Thymus (tissue), 11 donors: Measurements from ENCODE around the gene MRC2. TPM values are rescaled to one million over a fixed set of nuclear protein-coding genes. Genes with fewer than 3 reads are reported as not detected.

Experiments
- DNase-seq, 9 donors: peaks; one replicate each; pipeline ENCODE4 v3.0.0-alpha.2; 2013; ENCODE audit warnings: low spot score in 9 of 9, low read depth in 6 of 9, missing footprints in 1 of 9
- H3K27ac ChIP-seq, 2 donors: one replicate each; pipeline ENCODE4 v1.5.1; 2013; ENCODE audit warnings: control low read depth in 1 of 2, low read depth in 1 of 2, low read length in 1 of 2, mild to moderate bottlenecking in 1 of 2, moderate library complexity in 1 of 2
- H3K27me3 ChIP-seq, 2 donors: one replicate each; pipeline ENCODE4 v1.5.1; 2013; ENCODE audit warnings: low read length in 1 of 2; ENCODE audit not compliant: control insufficient read depth in 2 of 2, insufficient read depth in 1 of 2
- H3K36me3 ChIP-seq, 2 donors: one replicate each; pipeline ENCODE4 v1.5.1; 2013; ENCODE audit warnings: low read length in 1 of 2, mild to moderate bottlenecking in 1 of 2, moderate library complexity in 1 of 2; ENCODE audit not compliant: control insufficient read depth in 2 of 2, insufficient read depth in 2 of 2
- H3K4me1 ChIP-seq, 2 donors: one replicate each; pipeline ENCODE4 v1.5.1; 2013; ENCODE audit warnings: low read length in 2 of 2; ENCODE audit not compliant: control insufficient read depth in 2 of 2, insufficient read depth in 2 of 2
- H3K4me3 ChIP-seq, 2 donors: one replicate each; pipeline ENCODE4 v1.5.1; 2013; ENCODE audit warnings: low read length in 2 of 2, control low read depth in 1 of 2, mild to moderate bottlenecking in 1 of 2
- H3K9me3 ChIP-seq, 2 donors: one replicate each; pipeline ENCODE4 v1.5.1; 2013; ENCODE audit warnings: low read length in 1 of 2, mild to moderate bottlenecking in 1 of 2; ENCODE audit not compliant: control insufficient read depth in 2 of 2, insufficient read depth in 1 of 2
- WGBS: extraction: QIAGEN DNeasy Blood & Tissue Kit; methylation state at CpG from one replicate; pipeline ENCODE4 v1.1.7; 2013; 5-methylcytosine and 5-hydroxymethylcytosine counted together
- polyA plus RNA-seq: library from polyadenylated mRNA; stranded (reverse); fragments of 200-250 nt; gene quantifications from one replicate; pipeline ENCODE4 v1.2.3, GENCODE V29; 2013
- total RNA-seq: library from RNA; stranded (reverse); fragments of 120-200 nt; gene quantifications from one replicate; pipeline ENCODE4 v1.2.4, GENCODE V29; 2013
- donor health status: healthy.

The MRC2 gene
- total and polyA plus RNA-seq, 2 donors, result 9.0 to 14.5 TPM

- Histone ChIP-seq H3K4me1 (peaks cover 3 to 26% of the 10 kb centered on the region in 2 donors), H3K9me3 (peaks cover 0 to 6% of the 10 kb centered on the region in 2 donors), H3K27me3 (peaks cover 5 to 33% of the 10 kb centered on the region in 2 donors), H3K36me3 (no peaks in the 10 kb centered on the region), H3K4me3 (peak overlapping the region; percentile 40 to 81), H3K27ac (peak overlapping the region; percentile 26 to 31)
- WGBS, result 13% methylated on average over 31 of the region's 31 CpGs
- DNase-seq, result peak in 1 of 9 donors; percentile 21
Measured at GRCh38 chr17:62704381-62704971, 77.0 kb downstream of the MRC2 start.

GRCh38 chr17:62705156-62705777, 77.8 kb downstream of the MRC2 start:
- H3K9me3 ChIP-seq, result peaks cover 0 to 6% of the 10 kb centered on the region in 2 donors
- peak in 1 of 9 donors; percentile 4 for DNase-seq
- H3K4me3 ChIP-seq, result no peak overlapping the region
- WGBS, result 89% methylated on average over 11 of the region's 11 CpGs
- H3K27ac ChIP-seq, result no peak overlapping the region
- peaks cover 5 to 33% of the 10 kb centered on the region in 2 donors for H3K27me3 ChIP-seq
- H3K4me1 ChIP-seq, result peaks cover 3 to 26% of the 10 kb centered on the region in 2 donors
- no peaks in the 10 kb centered on the region for H3K36me3 ChIP-seq

- H3K4me1 ChIP-seq, result peaks cover 3 to 26% of the 10 kb centered on the region in 2 donors
- H3K4me3 ChIP-seq, result no peak overlapping the region
- peaks cover 0 to 6% of the 10 kb centered on the region in 2 donors for H3K9me3 ChIP-seq
- DNase-seq, result no peak
- peaks cover 5 to 33% of the 10 kb centered on the region in 2 donors for H3K27me3 ChIP-seq
- no peaks in the 10 kb centered on the region for H3K36me3 ChIP-seq
- no peak overlapping the region for H3K27ac ChIP-seq
- 94% methylated on average over 14 of the region's 14 CpGs for WGBS
Measured at GRCh38 chr17:62705778-62706597, 78.5 kb downstream of the MRC2 start.

GRCh38 chr17:62706598-62707424, 79.3 kb downstream of the MRC2 start:
- Histone ChIP-seq H3K4me1 (peaks cover 3 to 22% of the 10 kb centered on the region in 2 donors), H3K27ac (no peak overlapping the region), H3K9me3 (peaks cover 0 to 6% of the 10 kb centered on the region in 2 donors), H3K36me3 (no peaks in the 10 kb centered on the region), H3K27me3 (peaks cover 5 to 33% of the 10 kb centered on the region in 2 donors), H3K4me3 (no peak overlapping the region)
- 96% methylated on average over 20 of the region's 20 CpGs for whole genome bisulfite sequencing
- DNase-seq, result no peak

GRCh38 chr17:62707425-62707739, 79.9 kb downstream of the MRC2 start:
- WGBS, result 98% methylated on average over 9 of the region's 9 CpGs
- Histone ChIP-seq H3K9me3 (peaks cover 0 to 6% of the 10 kb centered on the region in 2 donors), H3K27ac (no peak overlapping the region), H3K4me1 (peaks cover 3 to 22% of the 10 kb centered on the region in 2 donors), H3K4me3 (no peak overlapping the region), H3K27me3 (peaks cover 5 to 33% of the 10 kb centered on the region in 2 donors), H3K36me3 (no peaks in the 10 kb centered on the region)
- DNase-seq, result no peak

- DNase-seq, result no peak
- peaks cover 5 to 25% of the 10 kb centered on the region in 2 donors for H3K27me3 ChIP-seq
- peaks cover 3 to 18% of the 10 kb centered on the region in 2 donors for H3K4me1 ChIP-seq
- no peaks in the 10 kb centered on the region for H3K36me3 ChIP-seq
- H3K9me3 ChIP-seq, result peaks cover 0 to 6% of the 10 kb centered on the region in 2 donors
- WGBS, result 86% methylated on average over 2 of the region's 2 CpGs
- no peak overlapping the region for H3K27ac ChIP-seq
- no peak overlapping the region for H3K4me3 ChIP-seq
Measured at GRCh38 chr17:62708587-62708986, 81.1 kb downstream of the MRC2 start.

GRCh38 chr17:62712171-62712581, 84.7 kb downstream of the MRC2 start:
- no peaks in the 10 kb centered on the region for H3K4me1 ChIP-seq
- 94% methylated on average over 8 of the region's 8 CpGs for WGBS
- H3K4me3 ChIP-seq, result no peak overlapping the region
- no peaks in the 10 kb centered on the region for H3K36me3 ChIP-seq
- no peak for DNase-seq
- no peak overlapping the region for H3K27ac ChIP-seq
- no peaks in the 10 kb centered on the region for H3K27me3 ChIP-seq
- H3K9me3 ChIP-seq, result peaks cover 0 to 6% of the 10 kb centered on the region in 2 donors

- H3K36me3 ChIP-seq, result no peaks in the 10 kb centered on the region
- no peaks in the 10 kb centered on the region for H3K4me1 ChIP-seq
- DNase-seq, result no peak
- no peaks in the 10 kb centered on the region for H3K27me3 ChIP-seq
- H3K4me3 ChIP-seq, result no peak overlapping the region
- WGBS, result 94% methylated on average over 17 of the region's 17 CpGs
- H3K9me3 ChIP-seq, result peaks cover 0 to 5% of the 10 kb centered on the region in 2 donors
- no peak overlapping the region for H3K27ac ChIP-seq
Measured at GRCh38 chr17:62713086-62713881, 85.8 kb downstream of the MRC2 start.
